HCT116 (cell line): ENCODE results near the gene STK32B. TPM values are rescaled to one million over a fixed set of nuclear protein-coding genes. Genes with fewer than 3 reads are reported as not detected.

Experiments used
- ATAC-seq: fragments of 200-7000 bp; cut with Tn5 transposase; 2 replicates; pipeline ENCODE4 v1.9.1; 2020; ENCODE audit warnings: mild to moderate bottlenecking, moderate library complexity
- BruUV-seq: library from RNA; stranded (reverse); fragments of 400-500 nt; replicated peaks from 2 replicates; lab custom pipeline; 2021; lab: Mats Ljungman, UMichigan
- CTCF ChIA-PET: fragments of 300-600 bp; sonication (Branson Sonifier 250); formaldehyde crosslinking; loops from one replicate; lab custom pipeline; 2021; ENCODE audit warnings: antibody characterized with exemption; lab: Charles Lee
- POLR2A ChIA-PET: fragments of 300-600, 350-600 bp; sonication (Branson Sonifier 250); formaldehyde crosslinking; loops from one replicate; lab custom pipeline; 2021; ENCODE audit warnings: antibody characterized with exemption; lab: Charles Lee
- RAD21 ChIA-PET, 2 experiments: fragments of 300-600 bp; sonication (Branson Sonifier 250); formaldehyde crosslinking; loops; one replicate each; lab custom pipeline; 2023; ENCODE audit warnings: low total read pairs in 2 of 2; ENCODE audit not compliant: uncharacterized antibody in 2 of 2, unreplicated experiment in 2 of 2, low non-redundant PET in 1 of 2; lab: Charles Lee
- DNase-seq: peaks from one replicate; pipeline ENCODE4 v3.0.0-alpha.2; 2010; ENCODE audit warnings: low read depth, low spot score
- H2AFZ ChIP-seq: fragments of 200-600 bp; shearing (Covaris generic), sonication (generic); 2 replicates; pipeline ENCODE4 v1.6.1; 2017; ENCODE audit warnings: low read depth, mixed run types, mixed read lengths, antibody characterized with exemption, low read length; ENCODE audit not compliant: poor library complexity, severe bottlenecking
- H3K27ac ChIP-seq: 2 replicates; pipeline ENCODE4 v1.5.1; 2012; ENCODE audit warnings: low read depth, low read length
- H3K27me3 ChIP-seq: fragments of 200-600 bp; sonication (generic); 2 replicates; pipeline ENCODE4 v1.6.1; 2016; ENCODE audit warnings: mixed run types, low read length, mixed read lengths; ENCODE audit not compliant: insufficient read depth
- H3K36me3 ChIP-seq, 2 experiments: fragments of 200-500 bp in 1 of 2; fragments of 200-600 bp in 1 of 2; sonication (Bioruptor generic) in 1 of 2; sonication (generic) in 1 of 2; 2 replicates each; pipeline versions ENCODE4 v1.5.1 to v1.6.1; 2014 to 2016; ENCODE audit warnings: low read length in 2 of 2, inconsistent platforms in 1 of 2, mixed read lengths in 1 of 2, mixed run types in 1 of 2; ENCODE audit not compliant: insufficient read depth in 2 of 2, control insufficient read depth in 1 of 2
- H3K4me1 ChIP-seq, 2 experiments: fragments of 200-600 bp in 1 of 2; sonication (generic) in 1 of 2; 2 replicates each; pipeline versions ENCODE4 v1.5.1 to v1.6.1; 2012 to 2017; ENCODE audit warnings: low read length in 2 of 2, inconsistent platforms in 1 of 2, mild to moderate bottlenecking in 1 of 2, mixed read lengths in 1 of 2, mixed run types in 1 of 2, moderate library complexity in 1 of 2; ENCODE audit not compliant: insufficient read depth in 2 of 2, control insufficient read depth in 1 of 2
- H3K4me2 ChIP-seq: fragments of 200-600 bp; sonication (generic); 2 replicates; pipeline ENCODE4 v1.6.1; 2017; ENCODE audit warnings: mixed run types, low read length, mixed read lengths
- H3K4me3 ChIP-seq, 2 experiments: fragments of 200-600 bp in 1 of 2; sonication (generic) in 1 of 2; replicated peaks in 1 of 2; 2 replicates each; pipeline ENCODE4 v1.5.1; 2011 to 2016; ENCODE audit warnings: low read length in 2 of 2, control low read depth in 1 of 2, low read depth in 1 of 2, mild to moderate bottlenecking in 1 of 2, mixed read lengths in 1 of 2, mixed run types in 1 of 2
- H3K79me2 ChIP-seq: fragments of 200-600 bp; sonication (generic); 2 replicates; pipeline ENCODE4 v1.6.1; 2017; ENCODE audit warnings: mild to moderate bottlenecking, mixed run types, low read length, moderate library complexity, mixed read lengths; ENCODE audit not compliant: insufficient read depth
- H3K9ac ChIP-seq: fragments of 200-600 bp; sonication (generic); 2 replicates; pipeline ENCODE4 v1.6.1; 2016; ENCODE audit warnings: low read length, mixed read lengths
- H3K9me2 ChIP-seq: fragments of 200-600 bp; sonication (generic), shearing (Covaris generic); 2 replicates; pipeline ENCODE4 v1.6.1; 2017; ENCODE audit warnings: mixed run types, mild to moderate bottlenecking, moderate library complexity; ENCODE audit not compliant: insufficient read depth
- H3K9me3 ChIP-seq, 2 experiments: fragments of 200-500 bp in 1 of 2; fragments of 200-600 bp in 1 of 2; sonication (Bioruptor generic) in 1 of 2; sonication (generic) in 1 of 2; 2 replicates each; pipeline ENCODE4 v1.6.1; 2014 to 2017; ENCODE audit warnings: low read length in 2 of 2, mixed read lengths in 2 of 2, inconsistent platforms in 1 of 2, low read depth in 1 of 2, mild to moderate bottlenecking in 1 of 2, mixed run types in 1 of 2, moderate library complexity in 1 of 2; ENCODE audit not compliant: control insufficient read depth in 1 of 2, insufficient read depth in 1 of 2
- H4K20me1 ChIP-seq: fragments of 200-600 bp; sonication (generic), shearing (Covaris generic); 2 replicates; pipeline ENCODE4 v1.6.1; 2017; ENCODE audit warnings: mixed run types, mild to moderate bottlenecking, moderate library complexity; ENCODE audit not compliant: insufficient read depth
- ATF3 ChIP-seq: IDR thresholded peaks from 2 replicates; pipeline ENCODE4 v1.6.1; 2012
- CBX3 ChIP-seq: IDR thresholded peaks from 2 replicates; pipeline ENCODE4 v1.6.1; 2012; ENCODE audit warnings: low read depth
- EZH2phosphoT487 ChIP-seq: fragments of 200-600 bp; IDR thresholded peaks from 2 replicates; pipeline ENCODE4 v1.6.1; 2018; ENCODE audit warnings: antibody characterized with exemption, borderline replicate concordance
- FOSL1 ChIP-seq: IDR thresholded peaks from 2 replicates; pipeline ENCODE4 v1.6.1; 2012; ENCODE audit warnings: low read depth
- JUND ChIP-seq: IDR thresholded peaks from 2 replicates; pipeline ENCODE4 v1.6.1; 2012
- REST ChIP-seq: IDR thresholded peaks from 2 replicates; pipeline ENCODE4 v1.6.1; 2012; ENCODE audit warnings: low read depth
- SP1 ChIP-seq: IDR thresholded peaks from 2 replicates; pipeline ENCODE4 v1.6.1; 2012; ENCODE audit warnings: low read depth
- SRF ChIP-seq: IDR thresholded peaks from 2 replicates; pipeline ENCODE4 v1.6.1; 2012; ENCODE audit warnings: low read depth
- TCF7L2 ChIP-seq: IDR thresholded peaks from 2 replicates; pipeline ENCODE4 v1.7.0; 2011; ENCODE audit warnings: borderline replicate concordance, inconsistent platforms; ENCODE audit not compliant: insufficient read depth, insufficient read length; ENCODE audit errors: extremely low read depth
- YY1 ChIP-seq: IDR thresholded peaks from 2 replicates; pipeline ENCODE4 v1.6.1; 2011; ENCODE audit warnings: low read length, low read depth, moderate library complexity, mild to moderate bottlenecking; ENCODE audit not compliant: insufficient replicate concordance; ENCODE audit errors: extremely low read depth
- ZBTB33 ChIP-seq: IDR thresholded peaks from 2 replicates; pipeline ENCODE4 v1.6.1; 2011; ENCODE audit warnings: mild to moderate bottlenecking, low read length, moderate library complexity; ENCODE audit not compliant: insufficient replicate concordance; ENCODE audit errors: extremely low read depth
- intact Hi-C: fragments of 100-400 bp; cut with micrococcal nuclease; formaldehyde crosslinking; loops from 2 replicates; pipeline ENCODE4 v1.10.0; 2022
- total RNA-seq: library from RNA; stranded (reverse); gene quantifications from one replicate; pipeline ENCODE4 v1.2.1, GENCODE V29; 2021; ENCODE audit not compliant: unreplicated experiment

The STK32B gene
- total RNA-seq, 1 experiment from 2014 or later: not detected

GRCh38 chr4:5037553-5038551 lies 13.4 kb upstream of the STK32B start:
- no TSS peak for BruUV-seq
- POLR2A ChIA-PET: no interaction called here

GRCh38 chr4:5039800-5040199 lies 11.5 kb upstream of the STK32B start:
- RAD21 ChIA-PET: no interaction called here
- POLR2A ChIA-PET: no interaction called here
- H4K20me1 ChIP-seq: no peaks in the 10 kb centered on the region

More at GRCh38 chr4:5037553-5038551, 13.4 kb upstream of the STK32B start:
- no peaks in the 10 kb centered on the region for H3K9me3 ChIP-seq
- H2AFZ ChIP-seq: no peak overlapping the region
- H3K4me2 ChIP-seq: peak overlapping the region; percentile 36
- H3K36me3 ChIP-seq: no peaks in the 10 kb centered on the region
- TF ChIP-seq SRF: no peak
- TF ChIP-seq SP1: 0 out of 2 replicates have a peak, but pooled peaks have one; percentile 14
- TF ChIP-seq EZH2phosphoT487: no peak
- TF ChIP-seq JUND: peak; percentile 47
- TF ChIP-seq FOSL1: peak; percentile 52; the same call in 1 of the 2 replicates
- H3K27me3 ChIP-seq: peaks cover 5% of the 10 kb centered on the region; the same call in 1 of the 2 replicates
- CTCF ChIA-PET: no interaction called here
- H3K4me1 ChIP-seq: peaks cover 3 to 11% of the 10 kb centered on the region in 2 experiments
- RAD21 ChIA-PET: no interaction called here
- H3K9ac ChIP-seq: no peak overlapping the region
- DNase-seq: no peak
- peak; percentile 67 for ATAC-seq
- no peak overlapping the region for H3K4me3 ChIP-seq
- H3K9me2 ChIP-seq: no peaks in the 10 kb centered on the region
- no peak overlapping the region for H3K27ac ChIP-seq
- intact Hi-C loops: no loop called here
- no peaks in the 10 kb centered on the region for H3K79me2 ChIP-seq
- no peaks in the 10 kb centered on the region for H4K20me1 ChIP-seq

More at GRCh38 chr4:5039800-5040199, 11.5 kb upstream of the STK32B start:
- Histone ChIP-seq H3K9me2 (no peaks in the 10 kb centered on the region), H3K9ac (no peak overlapping the region), H3K4me1 (peaks cover 3 to 11% of the 10 kb centered on the region in 2 experiments), H2AFZ (no peak overlapping the region), H3K4me2 (no peak overlapping the region), H3K27ac (no peak overlapping the region), H3K4me3 (no peak overlapping the region), H3K9me3 (no peaks in the 10 kb centered on the region), H3K27me3 (peaks cover 5% of the 10 kb centered on the region; the same call in 1 of the 2 replicates), H3K79me2 (no peaks in the 10 kb centered on the region), H3K36me3 (no peaks in the 10 kb centered on the region)
- CTCF ChIA-PET: no interaction called here
- no peak for DNase-seq
- BruUV-seq: no TSS peak
- TF ChIP-seq ZBTB33: no peak
- TF ChIP-seq TCF7L2: no peak
- no peak for TF ChIP-seq ATF3
- no peak for TF ChIP-seq REST
- TF ChIP-seq CBX3: no peak
- TF ChIP-seq YY1: no peak
- no peak for ATAC-seq
- intact Hi-C loops: no loop called here
